ENCODE data around the gene TFDP2.
"Not testable (repeated sequence)": the region's sequence is repeated elsewhere in the genome, so short reads cannot be mapped to it uniquely, and the experiment has no call there.

The TFDP2 gene

GRCh38 chr3:142124243-142124642, 25.1 kb downstream of the TFDP2 start:
- DNase-seq = no peak

- no peak for DNase-seq
Measured at GRCh38 chr3:142120707-142121106, 28.6 kb downstream of the TFDP2 start.

GRCh38 chr3:142118911-142119310, 30.4 kb downstream of the TFDP2 start:
- DNase-seq = no peak

- DNase-seq = no peak
Measured at GRCh38 chr3:142117056-142117851, 32.1 kb downstream of the TFDP2 start.

GRCh38 chr3:142115867-142116668, 33.3 kb downstream of the TFDP2 start:
- DNase-seq = no peak

GRCh38 chr3:142112601-142113000, 36.7 kb downstream of the TFDP2 start:
- no peak for DNase-seq

GRCh38 chr3:142106548-142106947, 42.8 kb downstream of the TFDP2 start:
- DNase-seq = no peak

- no peak for DNase-seq
Measured at GRCh38 chr3:142105991-142106390, 43.4 kb downstream of the TFDP2 start.

- DNase-seq = no peak
Measured at GRCh38 chr3:142104763-142105162, 44.6 kb downstream of the TFDP2 start.

GRCh38 chr3:142098964-142099363, 50.4 kb downstream of the TFDP2 start:
- DNase-seq = no peak

GRCh38 chr3:142097099-142097843, 52.1 kb downstream of the TFDP2 start:
- DNase-seq = no peak

GRCh38 chr3:142095841-142096240, 53.5 kb downstream of the TFDP2 start:
- no peak for DNase-seq

GRCh38 chr3:142088925-142089324, 60.4 kb downstream of the TFDP2 start:
- DNase-seq = not testable (repeated sequence)

- no peak for DNase-seq
Measured at GRCh38 chr3:142088522-142088921, 60.8 kb downstream of the TFDP2 start.

GRCh38 chr3:142087676-142088075, 61.7 kb downstream of the TFDP2 start:
- DNase-seq = no peak

- DNase-seq = no peak
Measured at GRCh38 chr3:142086581-142087090, 62.7 kb downstream of the TFDP2 start.

GRCh38 chr3:142081178-142081577, 68.2 kb downstream of the TFDP2 start:
- no peak for DNase-seq

GRCh38 chr3:142077859-142078500, 71.4 kb downstream of the TFDP2 start:
- no peak for DNase-seq

GRCh38 chr3:142077155-142077858, 72.0 kb downstream of the TFDP2 start:
- no peak for DNase-seq

- DNase-seq = not testable (repeated sequence)
Measured at GRCh38 chr3:142075656-142076055, 73.7 kb downstream of the TFDP2 start.

- no peak for DNase-seq
Measured at GRCh38 chr3:142072816-142073215, 76.5 kb downstream of the TFDP2 start.

- DNase-seq = no peak
Measured at GRCh38 chr3:142065932-142066331, 83.4 kb downstream of the TFDP2 start.

All from CD4-positive, alpha-beta T cell treated with Interleukin-1 beta for 1 hour (primary cell).